GM12864 (cell line): ENCODE results near the gene TEX264.
A peak's percentile ranks its signal among the peaks of the same experiment; 100 is the strongest.

Experiments
- DNase-seq: peaks from one replicate; pipeline ENCODE4 v3.0.0-alpha.2; 2011; ENCODE audit warnings: low read depth
- H3K4me3 ChIP-seq: 2 replicates; pipeline ENCODE4 v1.5.1; 2011; ENCODE audit warnings: mild to moderate bottlenecking, low read depth, low read length, control low read depth
- TF ChIP-seq, protein P1 (sequence below): IDR thresholded peaks from 2 replicates; pipeline ENCODE4 v1.5.1; 2011; ENCODE audit warnings: low read depth, mild to moderate bottlenecking, moderate library complexity, low read length, control low read depth, inconsistent platforms; ENCODE audit errors: missing control alignments

The TEX264 gene

DNA sequence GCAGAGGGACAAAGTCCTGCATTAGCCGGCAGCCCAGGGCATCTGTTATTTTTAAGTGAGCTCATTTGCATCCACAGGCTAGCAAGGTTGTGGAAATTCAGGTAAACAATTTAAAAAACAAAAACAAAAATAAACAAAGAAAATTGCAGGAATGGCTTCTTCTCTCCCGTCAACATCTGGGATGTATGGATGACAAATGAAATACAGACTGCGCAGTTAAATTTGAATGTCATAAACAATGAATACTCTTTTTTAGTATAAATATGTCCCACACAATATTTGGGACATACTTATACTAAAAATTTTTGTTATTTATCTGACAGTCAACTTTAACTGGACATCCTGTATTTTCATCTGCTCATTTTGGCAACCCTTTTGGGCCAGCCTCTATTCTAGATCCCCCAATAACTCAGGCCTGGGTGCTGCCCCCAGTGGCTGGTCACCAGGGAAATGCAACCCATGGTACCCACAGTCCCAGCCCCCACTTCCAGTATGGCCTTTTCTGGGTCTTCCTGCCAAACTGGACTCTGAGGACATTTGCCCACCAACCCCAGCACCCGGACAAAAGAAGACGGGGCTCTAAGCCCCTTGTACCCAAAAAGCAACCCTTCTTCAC lies 48.5 kb downstream of the TEX264 start:
- TF ChIP-seq, protein P1, sequence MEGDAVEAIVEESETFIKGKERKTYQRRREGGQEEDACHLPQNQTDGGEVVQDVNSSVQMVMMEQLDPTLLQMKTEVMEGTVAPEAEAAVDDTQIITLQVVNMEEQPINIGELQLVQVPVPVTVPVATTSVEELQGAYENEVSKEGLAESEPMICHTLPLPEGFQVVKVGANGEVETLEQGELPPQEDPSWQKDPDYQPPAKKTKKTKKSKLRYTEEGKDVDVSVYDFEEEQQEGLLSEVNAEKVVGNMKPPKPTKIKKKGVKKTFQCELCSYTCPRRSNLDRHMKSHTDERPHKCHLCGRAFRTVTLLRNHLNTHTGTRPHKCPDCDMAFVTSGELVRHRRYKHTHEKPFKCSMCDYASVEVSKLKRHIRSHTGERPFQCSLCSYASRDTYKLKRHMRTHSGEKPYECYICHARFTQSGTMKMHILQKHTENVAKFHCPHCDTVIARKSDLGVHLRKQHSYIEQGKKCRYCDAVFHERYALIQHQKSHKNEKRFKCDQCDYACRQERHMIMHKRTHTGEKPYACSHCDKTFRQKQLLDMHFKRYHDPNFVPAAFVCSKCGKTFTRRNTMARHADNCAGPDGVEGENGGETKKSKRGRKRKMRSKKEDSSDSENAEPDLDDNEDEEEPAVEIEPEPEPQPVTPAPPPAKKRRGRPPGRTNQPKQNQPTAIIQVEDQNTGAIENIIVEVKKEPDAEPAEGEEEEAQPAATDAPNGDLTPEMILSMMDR: peak; percentile 31
- DNase-seq: no peak
- H3K4me3 ChIP-seq: no peak overlapping the region

- TF ChIP-seq, protein P1: no peak
- H3K4me3 ChIP-seq: no peak overlapping the region
- no peak for DNase-seq
These were observed 49.4 kb downstream of the TEX264 start for GRCh38 chr3:51720292-51721061.

DNA sequence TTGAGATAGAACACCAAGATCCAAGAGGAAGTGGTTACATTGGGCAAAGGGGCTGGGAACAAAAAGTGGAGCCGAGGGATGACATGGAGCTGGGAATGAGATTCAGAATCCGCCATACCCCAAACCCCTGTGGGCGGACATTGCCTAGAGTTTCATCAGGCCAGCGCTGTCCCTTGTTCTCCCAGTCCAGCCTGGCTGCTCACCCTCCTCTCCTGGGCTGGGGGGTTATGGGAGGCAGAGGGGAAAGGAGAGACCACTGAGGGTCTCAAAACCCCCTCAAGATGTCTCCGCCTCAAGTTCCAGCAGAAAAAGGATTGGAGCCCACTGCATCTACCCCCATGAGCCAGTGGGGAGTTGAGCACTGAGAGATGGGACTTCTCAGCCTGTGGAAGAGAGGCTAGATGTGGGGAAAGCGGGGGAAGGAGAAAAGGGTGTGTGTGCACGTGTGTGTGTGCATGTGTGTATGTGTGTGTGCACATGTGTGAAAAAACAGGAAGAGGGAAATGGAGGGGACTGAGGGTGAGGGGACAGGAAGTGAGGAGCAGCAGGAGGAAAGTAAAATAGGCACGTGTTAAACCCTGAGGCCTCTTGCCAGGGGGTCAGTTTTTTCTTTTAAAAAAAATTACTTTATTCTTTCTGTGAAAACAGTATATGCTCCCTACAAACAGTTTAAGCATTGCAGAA lies 50.2 kb downstream of the TEX264 start:
- no peak overlapping the region for H3K4me3 ChIP-seq
- DNase-seq: no peak
- TF ChIP-seq, protein P1: no peak

DNA sequence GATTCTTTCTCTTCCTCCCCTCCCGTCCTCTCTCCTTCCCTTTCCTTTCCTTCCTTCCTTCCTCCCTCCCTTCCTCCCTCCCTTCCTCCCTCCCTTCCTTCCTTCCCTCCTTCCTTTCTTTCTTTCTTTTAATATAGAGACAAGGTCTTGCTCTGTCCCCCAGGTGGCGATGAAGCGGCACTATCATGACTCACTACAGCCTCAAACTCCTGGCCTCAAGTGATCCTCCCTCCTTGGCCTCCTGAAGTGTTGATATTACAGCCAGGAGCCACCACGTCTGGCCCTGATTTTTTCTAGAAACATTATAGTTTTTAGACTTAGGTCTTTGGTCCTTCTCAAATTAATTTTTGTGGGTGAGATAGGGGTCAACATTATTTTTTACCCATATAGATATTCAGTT lies 51.3 kb downstream of the TEX264 start:
- TF ChIP-seq, protein P1: no peak
- H3K4me3 ChIP-seq: no peak overlapping the region
- DNase-seq: no peak

- no peak for DNase-seq
- TF ChIP-seq, protein P1: no peak
- no peak overlapping the region for H3K4me3 ChIP-seq
These were observed 56.4 kb downstream of the TEX264 start for GRCh38 chr3:51727500-51727899.

GRCh38 chr3:51729042-51729633 lies 58.1 kb downstream of the TEX264 start:
- TF ChIP-seq, protein P1: no peak

More at GRCh38 chr3:51729042-51729633, 58.1 kb downstream of the TEX264 start:
- H3K4me3 ChIP-seq: no peak overlapping the region
- DNase-seq: no peak
